HG02884 (cell line): Measurements from ENCODE around the gene SLC6A11.

Experiments
- ATAC-seq: cut with Tn5 transposase; IDR thresholded peaks from one replicate; pipeline ENCODE4 v1.9.1; 2021; ENCODE audit warnings: mild to moderate bottlenecking, moderate library complexity; ENCODE audit not compliant: unreplicated experiment

Gene SLC6A11

DNA sequence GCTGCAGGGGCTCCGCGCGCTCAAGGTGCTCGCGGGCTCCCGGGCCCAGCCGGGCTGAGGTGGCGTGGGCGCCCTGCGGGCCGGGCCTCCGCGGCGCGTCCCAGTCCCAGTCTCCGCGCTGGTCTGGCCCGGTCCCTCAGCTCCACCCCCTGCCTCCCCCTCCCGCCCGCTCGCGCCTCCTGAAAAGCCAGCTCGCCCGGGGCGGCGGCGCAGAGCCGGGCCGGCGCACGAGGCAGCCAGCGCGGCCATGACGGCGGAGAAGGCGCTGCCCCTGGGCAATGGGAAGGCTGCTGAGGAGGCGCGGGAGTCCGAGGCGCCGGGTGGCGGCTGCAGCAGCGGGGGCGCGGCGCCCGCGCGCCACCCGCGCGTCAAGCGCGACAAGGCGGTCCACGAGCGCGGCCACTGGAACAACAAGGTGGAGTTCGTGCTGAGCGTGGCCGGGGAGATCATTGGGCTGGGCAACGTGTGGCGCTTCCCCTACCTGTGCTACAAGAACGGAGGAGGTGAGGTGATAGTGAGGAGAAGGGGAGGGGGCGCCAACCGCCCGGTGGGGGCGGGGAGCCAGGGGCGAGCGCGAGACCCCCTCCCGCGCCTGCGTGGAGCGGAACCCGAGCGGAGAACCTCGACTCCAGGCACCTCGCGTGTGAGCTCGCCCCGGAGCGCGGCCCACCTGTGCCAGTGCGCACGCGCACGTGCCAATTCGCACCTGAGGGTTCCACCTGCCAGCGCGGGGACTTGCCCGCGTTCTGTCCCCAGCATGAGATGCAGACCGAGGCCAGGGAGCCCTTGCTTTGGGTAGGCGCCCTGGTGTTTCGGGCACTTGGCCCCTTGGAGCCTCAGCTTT is at the start of gene SLC6A11:
TSS of gene SLC6A11 (plus strand) at position 210 of the 844 bp plus-strand sequence. CDS start at position 248, 38 bp downstream.
- no peak for ATAC-seq

DNA sequence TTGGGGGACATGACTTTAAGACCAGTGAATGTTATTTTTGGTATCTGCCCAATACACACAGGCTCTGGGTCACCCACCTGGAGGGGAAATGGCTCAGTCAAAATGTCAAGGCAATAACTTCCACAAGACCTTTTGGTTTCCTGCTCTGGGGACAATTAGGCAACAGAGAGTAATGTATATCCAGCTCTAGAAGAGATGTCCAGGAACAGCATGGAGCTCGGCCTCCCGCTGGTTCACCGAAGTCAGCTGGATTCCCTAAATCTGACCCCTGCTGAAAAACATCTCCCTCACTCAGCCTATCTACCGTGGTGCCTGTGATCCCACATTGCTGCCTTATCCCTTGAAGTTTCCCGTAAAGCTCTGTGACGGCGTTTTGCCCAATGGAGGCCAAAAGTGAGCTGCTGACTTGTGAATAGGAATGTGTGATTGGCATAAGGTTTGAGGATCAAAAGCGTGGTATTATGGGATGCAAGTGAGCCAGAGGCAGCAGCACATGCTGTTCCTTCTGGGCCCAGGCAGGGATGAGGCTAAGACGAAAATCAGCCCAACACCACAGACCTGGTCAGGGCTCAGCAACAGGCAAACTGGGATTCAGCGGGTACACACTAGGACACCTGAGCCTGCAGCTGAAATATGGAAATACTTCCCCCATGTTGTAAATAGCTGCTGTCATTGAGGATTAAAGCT is 47.2 kb upstream of the SLC6A11 start:
- no peak for ATAC-seq

DNA sequence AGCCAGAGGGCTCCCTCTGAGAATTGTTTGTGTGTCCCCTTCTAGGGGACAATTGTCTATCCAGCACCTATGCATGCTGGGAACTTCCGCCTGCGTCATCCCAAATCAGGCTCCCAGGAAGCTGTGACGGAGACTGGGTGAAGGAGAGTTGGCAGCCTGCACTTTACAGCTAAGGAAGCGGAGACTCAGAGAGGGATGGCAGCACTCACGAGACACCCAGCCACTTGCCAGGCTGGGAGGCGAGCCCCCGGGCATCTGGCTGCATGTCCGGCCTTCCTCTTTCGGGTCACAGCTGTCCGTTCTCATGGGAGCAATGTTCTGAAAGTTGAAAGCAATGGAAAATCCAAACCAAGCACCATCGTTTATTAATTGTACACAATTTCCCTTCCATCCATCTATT is 45.5 kb upstream of the SLC6A11 start:
- ATAC-seq = no peak

GRCh38 chr3:10770981-10771380 is 45.0 kb upstream of the SLC6A11 start:
- ATAC-seq = no peak

GRCh38 chr3:10771486-10772270 is 44.4 kb upstream of the SLC6A11 start:
- ATAC-seq = no peak

- no peak for ATAC-seq
Measured at GRCh38 chr3:10772271-10773161, 43.5 kb upstream of the SLC6A11 start.

DNA sequence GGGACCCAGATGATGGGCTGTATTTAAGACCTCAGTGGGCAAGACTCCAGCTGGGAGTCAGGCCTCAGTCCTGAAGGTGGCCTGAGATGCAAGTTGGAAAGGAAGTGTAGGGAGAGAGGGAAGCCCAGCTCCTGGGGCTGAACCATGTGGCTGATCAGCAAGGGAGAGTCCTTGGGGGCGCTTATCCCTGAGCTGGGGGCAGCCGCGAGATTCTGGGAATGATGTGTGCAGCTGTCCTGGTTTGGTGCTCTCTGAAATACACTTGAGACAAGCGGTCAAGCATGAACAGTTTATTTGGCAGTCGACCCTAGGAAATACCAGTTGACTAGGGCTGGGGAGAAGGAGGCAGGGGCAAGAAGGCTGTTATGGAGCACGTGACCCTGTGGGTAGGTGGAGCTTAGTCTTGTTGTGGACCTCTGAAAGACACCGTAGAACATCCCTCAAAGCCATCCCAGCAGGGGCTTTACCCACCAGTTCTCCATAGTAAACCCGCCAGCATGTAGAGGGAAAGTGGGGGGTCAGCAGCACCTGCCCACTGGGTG is 41.8 kb upstream of the SLC6A11 start:
- no peak for ATAC-seq

DNA sequence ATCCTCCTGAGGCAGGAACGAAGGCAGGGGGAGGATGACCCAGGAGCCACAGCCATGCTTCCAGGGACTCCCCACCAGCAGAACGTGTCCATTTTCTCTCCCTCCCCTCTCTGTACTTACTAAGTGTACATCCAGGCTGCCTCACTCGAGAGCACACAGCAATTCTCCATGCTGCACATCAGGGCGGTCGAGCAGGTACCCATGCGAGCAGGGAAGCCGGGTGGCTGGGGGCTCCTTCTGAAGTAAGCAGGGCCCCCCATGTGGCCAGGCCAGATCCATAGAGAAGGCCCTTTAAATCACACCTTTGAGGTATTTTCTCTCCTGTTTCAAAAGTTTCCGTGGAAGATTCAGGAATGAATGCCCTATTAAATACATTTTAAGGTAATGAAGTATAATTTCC is 41.2 kb upstream of the SLC6A11 start:
- ATAC-seq = no peak

GRCh38 chr3:10775259-10775658 is 40.8 kb upstream of the SLC6A11 start:
- no peak for ATAC-seq

- no peak for ATAC-seq
Measured at GRCh38 chr3:10775828-10776227, 40.2 kb upstream of the SLC6A11 start.

GRCh38 chr3:10777627-10778026 is 38.4 kb upstream of the SLC6A11 start:
- no peak for ATAC-seq

DNA sequence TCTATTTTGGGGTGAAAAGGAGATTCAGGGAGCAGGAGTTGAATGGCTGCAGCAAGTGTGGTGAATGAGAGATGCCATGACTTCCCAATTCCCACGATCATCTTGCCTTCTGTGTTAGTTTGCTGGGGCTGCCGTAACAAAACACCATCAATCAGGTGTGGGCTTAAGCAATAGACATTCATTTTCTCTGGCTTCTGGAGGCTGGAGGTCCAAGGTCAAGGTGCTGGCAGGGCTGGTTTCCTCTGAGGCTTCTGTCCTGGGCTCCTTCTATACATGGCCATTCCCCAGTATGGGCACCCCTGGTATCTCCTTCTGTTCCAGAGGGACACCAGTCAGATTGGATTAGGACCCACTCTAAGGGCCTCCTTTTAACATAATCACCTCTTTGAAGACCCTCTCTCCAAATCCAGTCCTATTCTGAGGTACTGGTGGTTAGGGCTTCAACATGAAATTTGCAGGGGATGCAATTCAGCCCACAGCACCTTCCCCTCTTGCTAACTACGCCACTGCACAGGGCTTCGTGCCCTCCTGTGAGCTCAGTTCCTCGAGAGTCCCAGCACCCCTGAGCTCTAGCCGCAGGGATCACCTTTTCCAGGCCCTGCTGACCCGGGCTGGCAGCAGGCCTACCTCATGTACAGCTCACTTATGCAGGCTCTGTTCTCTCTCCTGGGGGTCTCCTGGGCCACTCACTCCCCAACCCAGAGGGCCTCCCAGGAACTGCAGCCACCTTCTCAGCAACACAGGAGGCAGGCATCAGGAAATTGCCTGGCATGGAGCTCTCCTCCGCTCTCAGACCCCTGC is 37.3 kb upstream of the SLC6A11 start:
- no peak for ATAC-seq

DNA sequence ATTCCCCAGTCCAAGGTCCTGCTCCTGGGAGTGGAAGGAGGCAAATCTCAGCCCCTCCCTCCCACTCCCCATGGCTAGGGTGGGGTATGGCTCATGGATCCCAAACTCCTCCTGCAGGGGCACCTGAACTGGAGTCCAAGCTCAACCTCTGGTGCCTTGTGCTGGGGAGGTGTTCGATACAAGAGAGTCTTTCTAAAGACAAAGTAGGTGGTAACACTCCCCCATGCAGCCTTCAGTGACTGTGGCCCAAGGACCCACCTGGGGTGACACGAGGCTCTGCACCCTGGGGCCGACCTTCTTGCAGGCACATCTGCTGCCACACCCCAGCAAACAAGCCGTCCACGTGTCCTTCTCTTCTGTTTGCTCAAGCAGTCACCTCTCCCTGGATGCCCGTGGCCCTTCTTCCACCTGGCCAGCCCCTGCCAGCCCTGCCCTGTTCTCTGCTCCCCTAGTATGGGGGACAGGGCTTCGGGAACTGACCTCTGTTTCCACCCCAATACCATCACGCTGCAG is 36.7 kb upstream of the SLC6A11 start:
- ATAC-seq = no peak

DNA sequence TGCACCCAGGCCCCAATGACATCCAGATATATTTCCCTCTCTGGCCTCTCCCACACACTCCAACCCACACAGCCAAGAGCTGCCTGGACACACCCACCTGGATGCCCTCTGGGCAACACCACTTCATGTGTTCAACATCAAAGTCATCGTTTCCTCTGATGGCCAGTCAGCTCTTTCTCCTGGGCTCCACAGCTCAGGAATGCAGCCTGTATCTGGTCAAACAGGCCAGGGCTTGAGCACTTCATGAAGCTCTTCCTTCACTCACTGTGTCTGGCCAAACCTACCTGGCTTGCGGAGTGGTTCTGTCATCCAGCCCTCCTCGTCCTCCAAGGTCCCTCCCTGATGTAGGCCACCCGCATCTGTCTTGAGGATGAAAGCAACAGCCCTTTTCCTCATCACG is 35.8 kb upstream of the SLC6A11 start:
- ATAC-seq = no peak

GRCh38 chr3:10780922-10781321 is 35.1 kb upstream of the SLC6A11 start:
- no peak for ATAC-seq

DNA sequence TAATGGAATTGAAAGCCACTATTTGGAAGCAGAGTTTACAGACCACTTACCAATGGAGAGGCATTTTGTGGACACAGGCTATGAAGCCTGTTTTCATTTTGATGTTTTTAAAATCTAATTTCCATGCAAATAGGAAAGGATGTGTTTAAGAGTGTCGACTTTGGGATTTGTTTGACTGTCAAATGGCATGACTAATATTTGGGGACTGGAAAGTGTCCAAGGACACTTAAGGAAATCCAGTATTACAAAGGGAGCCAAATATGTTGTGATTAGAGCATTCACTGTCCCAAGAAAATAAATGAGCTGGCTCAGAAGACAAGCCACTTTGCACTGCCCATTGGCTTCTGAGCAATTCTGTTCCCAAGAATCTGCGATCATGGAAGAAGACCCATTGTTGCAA is 34.0 kb upstream of the SLC6A11 start:
- no peak for ATAC-seq

DNA sequence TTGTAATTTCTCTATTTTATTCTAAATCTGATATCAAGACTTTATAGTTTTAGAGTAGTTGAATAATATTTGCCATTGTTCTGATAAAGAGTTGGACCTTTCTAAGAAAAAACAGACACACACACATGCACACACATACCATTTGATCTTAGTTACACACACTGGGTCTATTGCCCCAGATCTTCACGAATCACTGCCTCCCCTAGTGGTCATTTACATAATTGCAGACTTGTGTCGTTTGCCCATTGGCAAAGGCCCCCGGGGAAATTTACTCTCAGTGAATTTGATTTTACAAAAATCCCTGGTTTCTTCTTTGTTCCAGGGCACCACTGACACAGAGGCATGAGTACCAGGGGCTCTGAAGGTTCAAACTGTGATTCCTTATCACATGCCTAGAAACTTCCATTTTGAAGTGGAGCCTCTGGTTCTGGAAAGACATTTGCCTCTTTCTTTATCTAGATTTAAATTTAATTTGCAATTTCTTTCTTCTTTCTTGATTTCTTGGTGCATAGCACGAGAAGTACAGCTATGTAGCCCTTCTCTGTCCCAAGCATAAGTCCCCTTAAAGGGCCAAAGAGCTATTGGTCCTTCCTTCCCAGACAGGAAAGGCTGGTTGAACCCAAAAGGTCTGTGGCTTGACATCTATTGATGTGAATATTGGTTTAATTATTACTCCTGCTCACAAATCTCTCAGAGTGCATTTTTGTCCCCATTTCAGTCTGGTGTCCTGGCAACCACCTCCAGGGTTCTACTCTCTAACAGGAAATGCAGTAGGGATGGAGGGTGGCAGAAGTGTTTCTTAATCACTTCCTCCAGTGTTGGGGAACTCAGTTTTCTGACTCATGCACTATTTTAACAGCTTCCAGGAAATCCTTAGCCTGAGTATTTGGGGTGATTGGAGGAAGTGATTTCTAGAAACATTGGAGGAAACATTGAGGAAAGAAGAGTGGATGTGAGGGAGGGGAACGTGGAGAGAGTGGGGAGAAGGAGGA is 32.4 kb upstream of the SLC6A11 start:
- ATAC-seq = no peak

GRCh38 chr3:10786640-10787039 is 29.4 kb upstream of the SLC6A11 start:
- no peak for ATAC-seq
